HG03108 (cell line): ENCODE data around the gene G2E3.
"Not testable (repeated sequence)": the region's sequence is repeated elsewhere in the genome, so short reads cannot be mapped to it uniquely, and the experiment has no call there.

Experiments
- ATAC-seq: cut with Tn5 transposase; IDR thresholded peaks from one replicate; pipeline ENCODE4 v1.9.1; 2021; ENCODE audit warnings: moderate library complexity; ENCODE audit not compliant: unreplicated experiment

Gene G2E3, protein sequence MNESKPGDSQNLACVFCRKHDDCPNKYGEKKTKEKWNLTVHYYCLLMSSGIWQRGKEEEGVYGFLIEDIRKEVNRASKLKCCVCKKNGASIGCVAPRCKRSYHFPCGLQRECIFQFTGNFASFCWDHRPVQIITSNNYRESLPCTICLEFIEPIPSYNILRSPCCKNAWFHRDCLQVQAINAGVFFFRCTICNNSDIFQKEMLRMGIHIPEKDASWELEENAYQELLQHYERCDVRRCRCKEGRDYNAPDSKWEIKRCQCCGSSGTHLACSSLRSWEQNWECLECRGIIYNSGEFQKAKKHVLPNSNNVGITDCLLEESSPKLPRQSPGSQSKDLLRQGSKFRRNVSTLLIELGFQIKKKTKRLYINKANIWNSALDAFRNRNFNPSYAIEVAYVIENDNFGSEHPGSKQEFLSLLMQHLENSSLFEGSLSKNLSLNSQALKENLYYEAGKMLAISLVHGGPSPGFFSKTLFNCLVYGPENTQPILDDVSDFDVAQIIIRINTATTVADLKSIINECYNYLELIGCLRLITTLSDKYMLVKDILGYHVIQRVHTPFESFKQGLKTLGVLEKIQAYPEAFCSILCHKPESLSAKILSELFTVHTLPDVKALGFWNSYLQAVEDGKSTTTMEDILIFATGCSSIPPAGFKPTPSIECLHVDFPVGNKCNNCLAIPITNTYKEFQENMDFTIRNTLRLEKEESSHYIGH

DNA sequence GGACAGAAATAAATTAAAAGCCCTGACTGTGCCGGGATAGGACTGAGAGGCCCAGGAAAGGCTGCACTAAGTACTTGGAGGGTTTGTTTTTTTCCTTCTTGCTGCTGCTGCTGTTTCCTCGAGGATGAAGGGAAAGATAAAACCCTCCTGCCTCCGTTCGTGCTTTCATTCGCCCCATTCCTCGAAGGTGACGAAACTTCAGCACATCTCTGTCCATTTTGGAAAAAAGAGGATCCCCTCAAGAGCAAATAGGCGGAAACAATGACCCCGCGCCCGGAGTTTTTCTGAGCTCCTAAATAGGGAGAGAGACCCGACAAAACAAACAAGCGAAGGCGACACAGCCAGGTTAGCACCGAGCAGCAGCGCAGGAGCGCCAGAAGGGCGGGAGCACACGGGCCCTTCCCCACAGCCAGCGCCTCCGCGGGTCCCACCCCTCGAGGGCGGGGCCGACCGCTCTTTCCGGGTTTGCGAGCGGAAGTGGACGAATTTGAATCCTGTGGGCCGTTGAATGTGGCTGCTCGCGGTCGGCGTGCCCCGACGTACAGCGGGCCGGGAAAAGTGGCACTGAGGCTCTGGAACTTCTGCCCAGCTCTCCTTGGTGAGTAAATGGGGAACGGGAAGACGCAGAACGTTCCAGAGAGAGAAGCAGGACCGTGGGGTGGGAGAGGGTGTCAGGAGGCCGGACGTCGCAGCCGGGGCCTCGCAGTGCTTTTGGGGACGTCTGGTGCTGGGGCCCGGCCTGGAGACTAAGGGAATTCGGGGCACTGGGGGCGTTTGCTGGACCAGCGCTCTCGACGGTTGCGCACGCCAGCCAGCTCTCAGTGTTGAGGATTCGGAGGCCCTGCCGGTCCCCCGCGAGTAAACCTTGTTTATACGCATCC, at the start of gene G2E3:
TSS of gene G2E3 (plus strand) at position 484 of the 881 bp plus-strand sequence. CDS start 21,922 bp downstream, outside the sequence.
- ATAC-seq = peak; percentile 99

GRCh38 chr14:30517737-30518136, 41.2 kb upstream of the G2E3 start:
- no peak for ATAC-seq

GRCh38 chr14:30518867-30519560, 39.9 kb upstream of the G2E3 start:
- ATAC-seq = no peak

DNA sequence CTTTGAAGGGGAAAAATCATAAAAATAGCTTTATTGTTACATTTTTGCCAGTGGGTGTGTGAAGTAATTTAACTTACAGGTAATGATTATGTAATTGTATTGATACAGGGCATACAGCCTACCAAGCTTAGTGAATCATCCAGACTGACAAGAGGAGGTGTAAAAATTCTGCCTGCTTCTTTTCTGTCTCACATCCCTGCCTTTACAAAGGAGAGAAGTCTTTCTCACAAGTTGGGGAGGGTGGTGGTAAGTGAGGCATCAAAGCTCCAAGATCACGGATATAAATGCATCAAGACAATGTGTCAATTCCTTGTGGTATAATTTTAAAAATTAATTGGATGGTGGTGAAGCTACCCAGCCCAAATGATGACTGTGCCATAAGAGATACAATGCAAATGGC, 39.0 kb upstream of the G2E3 start:
- no peak for ATAC-seq

- no peak for ATAC-seq
Observed at GRCh38 chr14:30520536-30520935, 38.4 kb upstream of the G2E3 start.

DNA sequence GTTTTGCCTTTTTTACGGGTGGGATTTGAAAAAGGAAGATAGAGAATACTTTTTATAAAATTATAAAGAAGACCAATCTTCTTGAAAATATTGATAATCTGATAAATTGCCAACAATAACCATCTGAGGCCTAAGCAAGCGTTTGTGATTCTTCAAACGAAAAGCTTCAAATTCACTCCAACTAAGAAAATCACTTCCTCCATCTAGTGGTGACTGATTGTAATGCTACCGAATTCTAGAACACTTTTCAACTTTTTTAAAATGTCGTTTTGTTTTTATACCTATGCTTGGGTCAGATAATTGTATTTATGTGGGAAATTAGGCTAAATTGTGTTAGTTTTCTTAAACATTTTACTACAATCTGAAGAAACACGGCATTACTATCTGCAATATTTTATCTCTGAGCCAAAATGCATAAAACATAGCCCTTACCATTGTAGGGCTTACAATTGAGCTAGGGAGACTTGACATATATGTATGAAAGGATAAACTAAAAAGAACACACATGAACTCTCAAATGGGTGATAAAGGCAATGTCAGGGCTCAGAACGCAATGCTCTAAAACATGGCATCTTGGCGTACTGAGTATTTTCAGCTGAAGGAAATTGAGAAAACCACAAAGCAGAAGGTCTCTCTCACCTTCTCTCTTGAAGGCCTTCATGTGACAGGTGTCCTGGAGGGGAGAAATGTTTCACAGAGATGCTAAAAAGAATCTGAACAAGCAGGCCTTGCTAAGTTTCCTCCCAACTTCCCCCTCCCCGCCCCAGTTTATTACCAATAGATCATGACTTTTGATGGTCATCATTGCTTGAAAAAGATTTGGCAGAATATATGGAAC, 36.8 kb upstream of the G2E3 start:
- ATAC-seq = no peak

GRCh38 chr14:30525833-30526232, 33.1 kb upstream of the G2E3 start:
- ATAC-seq = no peak

DNA sequence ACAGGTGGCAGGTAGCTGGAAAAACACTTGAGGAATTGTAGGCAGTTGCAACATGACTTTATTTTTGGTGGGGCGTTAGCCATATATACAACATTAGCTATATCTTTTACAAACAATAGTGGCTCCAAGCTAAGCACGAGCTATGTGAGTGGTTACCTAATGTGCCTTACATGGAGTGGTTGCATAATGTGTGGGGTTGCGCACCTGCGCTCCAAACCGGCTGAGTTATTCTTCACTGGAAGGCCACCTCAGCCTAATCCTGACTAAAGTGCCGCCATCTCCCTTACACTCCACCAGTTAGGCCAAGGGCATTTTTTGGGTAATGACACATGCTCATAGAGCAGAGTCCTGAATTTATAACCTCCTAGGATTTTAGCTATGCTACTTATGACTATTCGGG, 31.8 kb upstream of the G2E3 start:
- no peak for ATAC-seq

- no peak for ATAC-seq
Observed at GRCh38 chr14:30528119-30528518, 30.8 kb upstream of the G2E3 start.

GRCh38 chr14:30528778-30529642, 29.9 kb upstream of the G2E3 start:
- ATAC-seq = no peak

- ATAC-seq = no peak
Observed at GRCh38 chr14:30532264-30532663, 26.7 kb upstream of the G2E3 start.

DNA sequence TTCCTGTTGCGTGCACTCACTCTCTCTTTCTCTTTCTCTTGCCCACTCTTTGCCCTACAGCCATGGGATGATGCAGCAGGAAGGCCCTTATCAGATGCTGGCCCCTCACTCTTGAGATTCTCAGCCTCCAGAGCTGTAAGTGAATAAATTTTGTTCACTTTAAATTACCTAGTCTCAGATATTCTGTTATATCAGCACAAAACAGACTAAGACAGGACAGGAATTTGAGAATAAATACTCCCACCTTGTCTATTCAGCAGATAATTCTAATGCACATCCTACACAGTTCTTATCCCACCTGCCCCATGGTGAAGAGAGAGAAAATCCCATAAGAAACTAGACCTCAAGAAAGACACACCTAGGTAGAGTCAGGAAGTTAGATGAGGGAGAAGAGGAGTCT, 25.8 kb upstream of the G2E3 start:
- ATAC-seq = no peak

DNA sequence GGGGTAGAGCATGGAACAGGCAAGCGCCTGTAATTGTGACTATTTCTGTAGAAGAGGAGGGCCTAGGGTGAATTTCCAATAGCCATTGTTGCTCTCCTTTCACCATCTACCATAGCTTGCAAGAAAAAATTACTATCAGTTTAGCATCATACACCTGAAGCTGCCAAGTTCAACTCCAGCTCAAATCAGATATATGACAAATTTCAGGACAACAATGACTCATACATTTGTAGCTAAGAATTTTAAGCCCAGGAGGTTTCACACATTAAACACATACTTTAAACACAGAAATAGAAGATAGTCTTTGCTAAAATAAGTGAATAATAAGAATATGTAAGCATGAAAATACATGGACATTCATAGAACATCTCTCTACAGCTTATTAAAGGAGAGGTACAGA, 17.6 kb upstream of the G2E3 start:
- ATAC-seq = no peak

- not testable (repeated sequence) for ATAC-seq
Observed at GRCh38 chr14:30546735-30547134, 12.2 kb upstream of the G2E3 start.

GRCh38 chr14:30547388-30548048, 11.4 kb upstream of the G2E3 start:
- ATAC-seq = no peak

- ATAC-seq = no peak
Observed at GRCh38 chr14:30550335-30550734, 8.6 kb upstream of the G2E3 start.

- no peak for ATAC-seq
Observed at GRCh38 chr14:30551460-30551859, 7.5 kb upstream of the G2E3 start.

GRCh38 chr14:30553311-30553989, 5.5 kb upstream of the G2E3 start:
- no peak for ATAC-seq
